A549 (cell line): ENCODE data around the gene RPL7A. TPM values are rescaled to one million over a fixed set of nuclear protein-coding genes. Genes with fewer than 3 reads are reported as not detected.

Experiments
- ATAC-seq, 2 experiments: fragments of 200-7000 bp in 1 of 2; fragments of >200 bp in 1 of 2; cut with Nextera tagmentation in 1 of 2; cut with Tn5 transposase in 1 of 2; 3 replicates each; pipeline versions ENCODE4 v1.8.0 to v1.9.1; 2018 to 2020; ENCODE audit warnings: mild to moderate bottlenecking in 1 of 2, moderate library complexity in 1 of 2
- CTCF ChIA-PET: fragments of 300-600 bp; sonication (Branson Sonifier 250); formaldehyde crosslinking; extraction: SDS; loops from one replicate; lab custom pipeline; 2021; ENCODE audit warnings: antibody characterized with exemption, inconsistent platforms; lab: Yijun Ruan, JAX
- POLR2A ChIA-PET: fragments of 350-600 bp; formaldehyde crosslinking; extraction: SDS; loops from one replicate; lab custom pipeline; 2021; ENCODE audit warnings: antibody characterized with exemption, inconsistent platforms; lab: Yijun Ruan, JAX
- DNase-seq, 2 experiments: peaks; one replicate each; pipeline versions ENCODE4 v3.0.0 to v3.0.0-alpha.2; 2011 to 2016; ENCODE audit warnings: low read depth in 1 of 2, low spot score in 1 of 2
- FAIRE-seq: peaks from 2 replicates; lab custom pipeline; 2011; peaks lifted over from hg19 to GRCh38; lab: Jason Lieb, UNC
- H3K27ac ChIP-seq, 2 experiments: fragments of >200 bp; sonication (Bioruptor Twin); formaldehyde crosslinking; 3 replicates each; pipeline ENCODE4 v1.5.1; 2016 to 2017
- H3K4me1 ChIP-seq: fragments of >200 bp; sonication (Bioruptor Twin); formaldehyde crosslinking; 3 replicates; pipeline ENCODE4 v1.6.1; 2016
- H3K4me2 ChIP-seq: fragments of >200 bp; sonication (Bioruptor Twin); formaldehyde crosslinking; 3 replicates; pipeline ENCODE4 v1.6.1; 2016
- H3K4me3 ChIP-seq: fragments of >200 bp; sonication (Bioruptor Twin); formaldehyde crosslinking; 3 replicates; pipeline ENCODE4 v1.5.1; 2016
- H3K9me3 ChIP-seq: fragments of >200 bp; sonication (Bioruptor Twin); formaldehyde crosslinking; 3 replicates; pipeline ENCODE4 v1.6.1; 2016
- BHLHE40 ChIP-seq: IDR thresholded peaks from 2 replicates; pipeline ENCODE4 v1.6.1; 2012; ENCODE audit warnings: low read depth, low read length, inconsistent platforms
- CBX2 ChIP-seq: fragments of 200-600 bp; sonication (generic); IDR thresholded peaks from 2 replicates; pipeline ENCODE4 v1.6.1; 2016; ENCODE audit warnings: low read depth, mild to moderate bottlenecking, borderline replicate concordance
- CBX8 ChIP-seq: fragments of 200-600 bp; sonication (generic); IDR thresholded peaks from 2 replicates; pipeline ENCODE4 v1.6.1; 2016
- CTCF ChIP-seq: fragments of >200 bp; sonication (Bioruptor Twin); formaldehyde crosslinking; IDR thresholded peaks from 3 replicates; pipeline ENCODE4 v1.5.1; 2016
- E2F6 ChIP-seq: IDR thresholded peaks from 2 replicates; pipeline ENCODE4 v1.6.1; 2012; ENCODE audit warnings: low read depth, borderline replicate concordance
- EHF ChIP-seq: fragments of 250-450 bp; sonication (Bioruptor Pico); IDR thresholded peaks from 2 replicates; pipeline ENCODE4 v1.5.0; 2020; ENCODE audit warnings: mild to moderate bottlenecking
- FOSB ChIP-seq: fragments of 250-450 bp; sonication (Bioruptor Pico); IDR thresholded peaks from 2 replicates; pipeline ENCODE4 v1.5.0; 2020; ENCODE audit warnings: mild to moderate bottlenecking, moderate library complexity
- FOSL2 ChIP-seq, 2 experiments: fragments of 450-650 bp in 1 of 2; fragments of >200 bp in 1 of 2; sonication (Bioruptor Twin) in 1 of 2; formaldehyde crosslinking; IDR thresholded peaks; 2 replicates each; pipeline versions ENCODE4 v1.5.0 to v1.6.1; 2016 to 2020; ENCODE audit warnings: mild to moderate bottlenecking in 1 of 2, moderate library complexity in 1 of 2
- HEYL ChIP-seq: fragments of 250-450 bp; sonication (Bioruptor Pico); IDR thresholded peaks from 2 replicates; pipeline ENCODE4 v1.8.0; 2021; ENCODE audit warnings: mild to moderate bottlenecking, moderate library complexity
- HOXB5 ChIP-seq: fragments of 250-450 bp; sonication (Bioruptor Pico); IDR thresholded peaks from 2 replicates; pipeline ENCODE4 v1.5.0; 2020; ENCODE audit warnings: mild to moderate bottlenecking, moderate library complexity
- JUN ChIP-seq, 2 experiments: fragments of >200 bp; sonication (Bioruptor Twin); formaldehyde crosslinking; IDR thresholded peaks; 2 replicates in 1 of 2; 3 replicates in 1 of 2; pipeline ENCODE4 v1.6.1; 2016 to 2017
- JUNB ChIP-seq: fragments of >200 bp; sonication (Bioruptor Twin); formaldehyde crosslinking; IDR thresholded peaks from 2 replicates; pipeline ENCODE4 v1.6.1; 2016
- KDM1A ChIP-seq: fragments of 200-600 bp; sonication (generic); IDR thresholded peaks from 2 replicates; pipeline ENCODE4 v1.6.1; 2016; ENCODE audit warnings: low read depth, mild to moderate bottlenecking
- MYC ChIP-seq: IDR thresholded peaks from 2 replicates; pipeline ENCODE4 v1.6.1; 2012; ENCODE audit warnings: mild to moderate bottlenecking, inconsistent platforms, low read length, improper control_type of control experiment, borderline replicate concordance
- NR3C1 ChIP-seq: fragments of >200 bp; sonication (Bioruptor Twin); formaldehyde crosslinking; IDR thresholded peaks from 3 replicates; pipeline ENCODE4 v1.6.1; 2017
- PHF8 ChIP-seq: fragments of 200-600 bp; sonication (generic); IDR thresholded peaks from 2 replicates; pipeline ENCODE4 v1.6.1; 2016; ENCODE audit warnings: low read depth, mild to moderate bottlenecking, antibody characterized with exemption, moderate library complexity, borderline replicate concordance
- RARB ChIP-seq: fragments of 250-450 bp; sonication (Bioruptor Pico); IDR thresholded peaks from 2 replicates; pipeline ENCODE4 v1.8.0; 2021; ENCODE audit warnings: mild to moderate bottlenecking, moderate library complexity
- RCOR1 ChIP-seq: fragments of 150-350 bp; IDR thresholded peaks from 2 replicates; pipeline ENCODE4 v1.6.1; 2014; ENCODE audit warnings: antibody characterized with exemption, low read length, low read depth
- REST ChIP-seq: fragments of 200-600 bp; sonication (generic); IDR thresholded peaks from 2 replicates; pipeline ENCODE4 v1.6.1; 2016; ENCODE audit warnings: antibody characterized with exemption, mild to moderate bottlenecking, moderate library complexity
- RFX5 ChIP-seq: fragments of 450-650 bp; IDR thresholded peaks from 2 replicates; pipeline ENCODE4 v1.7.1; 2014; ENCODE audit warnings: antibody characterized with exemption, mild to moderate bottlenecking, moderate library complexity
- RNF2 ChIP-seq: fragments of 200-600 bp; sonication (generic); IDR thresholded peaks from 2 replicates; pipeline ENCODE4 v1.6.1; 2016; ENCODE audit warnings: low read depth, mild to moderate bottlenecking, antibody characterized with exemption, moderate library complexity, borderline replicate concordance
- SMC3 ChIP-seq: fragments of >200 bp; sonication (Bioruptor Twin); formaldehyde crosslinking; IDR thresholded peaks from 3 replicates; pipeline ENCODE4 v1.6.1; 2018; ENCODE audit warnings: inconsistent platforms
- SREBF2 ChIP-seq: fragments of 450-650 bp; IDR thresholded peaks from 2 replicates; pipeline ENCODE4 v1.6.1; 2014; ENCODE audit warnings: mild to moderate bottlenecking, moderate library complexity
- TFCP2L1 ChIP-seq: fragments of 250-450 bp; sonication (Bioruptor Pico); IDR thresholded peaks from 2 replicates; pipeline ENCODE4 v1.5.0; 2021; ENCODE audit warnings: mild to moderate bottlenecking
- ZNF302 ChIP-seq: fragments of 250-450 bp; sonication (Bioruptor Pico); IDR thresholded peaks from 2 replicates; pipeline ENCODE4 v1.9.0; 2021; ENCODE audit warnings: inconsistent platforms, mild to moderate bottlenecking, moderate library complexity
- WGBS: methylation state at CpG from one replicate; pipeline ENCODE4 v1.1.6; 2017; ENCODE audit errors: missing lambda C conversion rate; 5-methylcytosine and 5-hydroxymethylcytosine counted together
- polyA plus RNA-seq, 4 experiments: library from polyadenylated mRNA; depleted of rRNA in 3 of 4; stranded (reverse); fragments of >200 nt; fragmentation: RNase III in 1 of 4; extraction: RNeasy Plus Mini Kit Qiagen cat#74134 plus additional on column Dnase treatment in 1 of 4; gene quantifications; 2 replicates in 3 of 4; 3 replicates in 1 of 4; pipeline ENCODE4 v1.2.3, GENCODE V29; 2011 to 2017

The RPL7A gene
- polyA plus RNA-seq, 2 of the 4 experiments (the other 2 are of a cell fraction) = 2,218 to 2,608 TPM

GRCh38 chr9:133340916-133341315, 7.1 kb upstream of the RPL7A start:
- H3K9me3 ChIP-seq = no peaks in the 10 kb centered on the region
- POLR2A ChIA-PET = no interaction called here
- no peak overlapping the region for H3K4me3 ChIP-seq
- 89% methylated on average over 13 of the region's 13 CpGs for WGBS
- no peak overlapping the region for H3K4me2 ChIP-seq
- DNase-seq = no peak
- no peak overlapping the region for H3K27ac ChIP-seq
- H3K4me1 ChIP-seq = peaks cover 5% of the 10 kb centered on the region; the same call in 2 of the 3 replicates
- no peak for FAIRE-seq
- no peak for TF ChIP-seq JUN (IDR thresholded peaks at IDR 0.05)
- no peak for TF ChIP-seq TFCP2L1
- TF ChIP-seq SMC3 = no peak
- TF ChIP-seq RNF2 = no peak
- no peak for TF ChIP-seq HEYL (CRISPR knock-in tag)
- TF ChIP-seq ZNF302 (CRISPR knock-in tag) = no peak
- TF ChIP-seq E2F6 = no peak
- no peak for TF ChIP-seq CBX8
- no peak for TF ChIP-seq KDM1A
- no peak for TF ChIP-seq NR3C1
- no peak for TF ChIP-seq HOXB5 (CRISPR knock-in tag)
- CTCF ChIA-PET = interaction anchor here (0.9 to 6.2 kb wide), 8 partner anchors 11 to 160 kb away, joined by 3 to 59 read pairs (median 6); partner anchors contain the start of genes SURF1 and SURF2
- ATAC-seq = no peak

GRCh38 chr9:133341369-133342068, 6.5 kb upstream of the RPL7A start:
- Histone ChIP-seq H3K9me3 (no peaks in the 10 kb centered on the region), H3K27ac (no peak overlapping the region), H3K4me1 (peaks cover 7% of the 10 kb centered on the region), H3K4me3 (no peak overlapping the region)
- no peak for DNase-seq
- POLR2A ChIA-PET = interaction anchor here (0.8 kb wide), 1 partner anchor 15 kb away, joined by 3 read pairs; the partner anchor contains the start of genes SURF1 and SURF2
- 96% methylated on average over 15 of the region's 15 CpGs for WGBS
- ATAC-seq = peak in 1 of 2 experiments; percentile 7; a peak in 2 of 6 replicates
- FAIRE-seq = no peak
- TF ChIP-seq SREBF2 (no peak), CBX8 (no peak), REST (no peak), EHF (no peak), BHLHE40 (no peak), RFX5 (no peak), HOXB5 (CRISPR knock-in tag) (no peak), RCOR1 (no peak), CBX2 (no peak), CTCF (no peak), FOSL2 (IDR thresholded peaks at IDR 0.05) (no peak), FOSL2 (CRISPR knock-in tag; IDR thresholded peaks at IDR 0.05) (no peak), JUNB (no peak), FOSB (CRISPR knock-in tag) (no peak), MYC (no peak), PHF8 (no peak), JUN (IDR thresholded peaks at IDR 0.05) (no peak), RARB (CRISPR knock-in tag) (no peak)
- TF ChIP-seq, all 56 proteins: peak for 0
- CTCF ChIA-PET = interaction anchor here (0.6 to 6.2 kb wide), 14 partner anchors 9 to 161 kb away, joined by 3 to 59 read pairs (median 6); partner anchors contain the start of genes SURF1 and SURF2
- H3K4me2 ChIP-seq = no peak overlapping the region
